BE2C (cell line): ENCODE results near the gene IFNGR2.

Experiments
- DNase-seq: peaks from one replicate; pipeline ENCODE4 v3.0.0-alpha.2; 2020
- H3K27me3 ChIP-seq: fragments of 250-450 bp; sonication (Bioruptor Pico); 2 replicates; pipeline ENCODE4 v1.5.1; 2020; ENCODE audit warnings: mild to moderate bottlenecking
- H3K36me3 ChIP-seq: fragments of 250-450 bp; sonication (Bioruptor Pico); 2 replicates; pipeline ENCODE4 v1.5.1; 2020; ENCODE audit warnings: mild to moderate bottlenecking
- H3K4me1 ChIP-seq: fragments of 250-450 bp; sonication (Bioruptor Pico); 2 replicates; pipeline ENCODE4 v1.5.1; 2020
- H3K4me3 ChIP-seq: 2 replicates; pipeline ENCODE4 v1.5.1; 2011; ENCODE audit warnings: low read depth, low read length
- H3K9me3 ChIP-seq: fragments of 250-450 bp; sonication (Bioruptor Pico); 2 replicates; pipeline ENCODE4 v1.5.1; 2020
- TF ChIP-seq, protein P1 (sequence below): IDR thresholded peaks from 2 replicates; pipeline ENCODE4 v1.5.1; 2012; ENCODE audit warnings: mild to moderate bottlenecking, low read depth, low read length

IFNGR2 gene

DNA sequence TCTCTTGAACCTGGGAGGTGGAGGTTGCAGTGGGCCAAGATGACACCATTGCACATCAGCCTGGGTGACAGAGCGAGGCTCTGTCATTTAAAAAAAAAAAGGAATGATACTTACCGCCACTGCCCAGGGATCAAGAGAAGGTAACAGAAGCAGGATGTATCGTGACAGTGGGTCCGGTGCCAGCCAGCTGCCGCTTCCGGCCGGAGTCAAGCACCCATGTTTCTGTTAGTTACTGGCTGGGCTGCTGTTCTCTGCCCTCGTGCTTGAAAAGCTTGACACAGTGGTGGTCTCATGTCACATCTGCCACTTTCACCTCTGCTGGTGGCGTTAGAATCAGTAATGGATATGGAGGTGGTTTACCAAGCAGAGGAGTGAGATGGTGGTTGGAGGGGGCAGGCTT is 21.0 kb downstream of the IFNGR2 start:
- Histone ChIP-seq H3K4me3 (no peak overlapping the region), H3K36me3 (peaks cover 4% of the 10 kb centered on the region), H3K4me1 (no peaks in the 10 kb centered on the region)

DNA sequence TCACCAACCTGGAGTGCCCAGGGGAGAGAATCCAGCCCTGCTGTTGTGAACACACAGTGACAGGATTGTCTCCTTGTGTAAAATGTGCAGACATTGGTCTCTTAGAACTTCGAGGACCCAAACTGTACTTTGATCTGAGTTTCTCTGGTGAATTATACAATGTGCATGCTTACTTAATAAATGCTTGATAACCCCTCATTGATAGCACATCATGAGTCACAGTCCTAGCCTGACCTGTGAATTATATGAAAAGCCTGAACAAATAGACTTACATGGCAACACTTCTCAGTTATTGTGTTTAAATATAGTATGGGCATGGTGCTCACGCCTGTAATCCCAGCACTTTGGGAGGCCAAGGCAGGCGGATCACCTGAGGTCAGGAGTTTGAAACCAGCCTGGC is 22.6 kb downstream of the IFNGR2 start:
- peaks cover 10% of the 10 kb centered on the region for H3K36me3 ChIP-seq
- TF ChIP-seq, protein P1, sequence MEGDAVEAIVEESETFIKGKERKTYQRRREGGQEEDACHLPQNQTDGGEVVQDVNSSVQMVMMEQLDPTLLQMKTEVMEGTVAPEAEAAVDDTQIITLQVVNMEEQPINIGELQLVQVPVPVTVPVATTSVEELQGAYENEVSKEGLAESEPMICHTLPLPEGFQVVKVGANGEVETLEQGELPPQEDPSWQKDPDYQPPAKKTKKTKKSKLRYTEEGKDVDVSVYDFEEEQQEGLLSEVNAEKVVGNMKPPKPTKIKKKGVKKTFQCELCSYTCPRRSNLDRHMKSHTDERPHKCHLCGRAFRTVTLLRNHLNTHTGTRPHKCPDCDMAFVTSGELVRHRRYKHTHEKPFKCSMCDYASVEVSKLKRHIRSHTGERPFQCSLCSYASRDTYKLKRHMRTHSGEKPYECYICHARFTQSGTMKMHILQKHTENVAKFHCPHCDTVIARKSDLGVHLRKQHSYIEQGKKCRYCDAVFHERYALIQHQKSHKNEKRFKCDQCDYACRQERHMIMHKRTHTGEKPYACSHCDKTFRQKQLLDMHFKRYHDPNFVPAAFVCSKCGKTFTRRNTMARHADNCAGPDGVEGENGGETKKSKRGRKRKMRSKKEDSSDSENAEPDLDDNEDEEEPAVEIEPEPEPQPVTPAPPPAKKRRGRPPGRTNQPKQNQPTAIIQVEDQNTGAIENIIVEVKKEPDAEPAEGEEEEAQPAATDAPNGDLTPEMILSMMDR: no peak
- H3K4me3 ChIP-seq: no peak overlapping the region
- no peaks in the 10 kb centered on the region for H3K9me3 ChIP-seq
- no peaks in the 10 kb centered on the region for H3K4me1 ChIP-seq
- H3K27me3 ChIP-seq: no peaks in the 10 kb centered on the region
- no peak for DNase-seq

More for the DNA sequence above, 21.0 kb downstream of the IFNGR2 start:
- TF ChIP-seq, protein P1: no peak
- Histone ChIP-seq H3K9me3 (no peaks in the 10 kb centered on the region), H3K27me3 (no peaks in the 10 kb centered on the region)
- no peak for DNase-seq

DNA sequence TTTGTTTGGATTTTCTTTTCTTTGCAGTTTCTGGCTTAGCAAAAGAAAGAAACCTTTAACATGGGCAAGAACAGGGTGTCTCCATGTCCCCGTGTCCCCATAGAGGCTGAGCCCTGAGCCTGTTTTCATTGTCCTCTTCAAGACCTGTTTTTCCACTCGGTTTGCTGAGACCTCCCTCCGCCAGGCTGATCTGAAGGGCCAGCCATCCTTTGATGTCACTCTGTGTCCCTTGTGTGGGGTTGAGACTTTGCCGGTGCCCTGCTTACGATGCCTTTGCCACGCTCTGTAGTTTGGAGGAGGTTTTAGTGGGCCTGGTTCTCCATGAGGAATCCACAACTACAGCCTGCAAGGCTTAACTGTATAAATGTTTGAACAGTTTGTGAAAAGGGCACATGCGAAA is 23.8 kb downstream of the IFNGR2 start:
- Histone ChIP-seq H3K36me3 (peaks cover 13% of the 10 kb centered on the region), H3K27me3 (no peaks in the 10 kb centered on the region), H3K4me3 (no peak overlapping the region), H3K4me1 (no peaks in the 10 kb centered on the region), H3K9me3 (no peaks in the 10 kb centered on the region)
- DNase-seq: no peak
- TF ChIP-seq, protein P1: no peak

DNA sequence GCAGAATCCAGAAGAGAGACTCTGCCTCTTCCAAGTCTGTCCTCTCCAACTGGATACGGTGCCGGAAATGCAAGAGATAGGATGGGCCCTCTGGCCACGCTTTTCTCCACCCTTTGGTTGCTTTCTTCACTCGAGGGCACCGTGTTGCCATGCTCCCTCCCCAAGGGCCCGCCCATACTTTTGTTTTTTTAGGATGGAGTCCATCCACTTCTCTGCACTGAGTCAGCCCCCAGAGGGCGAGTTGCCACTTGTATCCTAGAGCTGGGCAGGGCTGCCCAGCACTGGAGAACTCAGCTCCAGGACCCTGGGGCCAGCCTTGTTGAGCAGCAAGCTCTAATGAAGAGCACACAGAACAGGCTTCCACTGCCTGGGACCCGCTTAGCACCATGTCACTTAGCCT is 25.5 kb downstream of the IFNGR2 start:
- no peaks in the 10 kb centered on the region for H3K4me1 ChIP-seq
- no peaks in the 10 kb centered on the region for H3K27me3 ChIP-seq
- H3K36me3 ChIP-seq: peaks cover 25% of the 10 kb centered on the region
- DNase-seq: no peak
- no peaks in the 10 kb centered on the region for H3K9me3 ChIP-seq
- H3K4me3 ChIP-seq: no peak overlapping the region
- TF ChIP-seq, protein P1: no peak

DNA sequence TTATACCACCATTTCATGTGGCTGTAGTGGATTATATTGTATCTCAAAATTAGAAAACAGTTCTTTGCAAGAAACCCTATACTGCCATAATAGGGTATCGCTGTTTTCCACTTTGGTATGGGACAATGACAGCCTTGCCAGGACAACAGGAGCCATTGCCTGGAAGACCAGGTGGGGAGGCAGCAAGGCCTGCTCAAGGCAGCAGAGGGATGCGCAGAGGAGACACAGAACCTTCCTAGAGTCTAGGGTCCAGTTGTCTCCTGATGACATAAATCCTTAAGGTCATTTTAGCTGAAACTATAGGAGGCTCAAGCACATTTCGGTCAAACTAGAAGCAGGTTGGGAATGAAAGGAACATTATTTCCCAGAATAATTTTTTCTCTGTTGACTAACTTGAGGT is 27.6 kb downstream of the IFNGR2 start:
- TF ChIP-seq, protein P1: no peak
- Histone ChIP-seq H3K4me1 (no peaks in the 10 kb centered on the region), H3K9me3 (no peaks in the 10 kb centered on the region), H3K36me3 (peaks cover 37% of the 10 kb centered on the region), H3K27me3 (no peaks in the 10 kb centered on the region), H3K4me3 (no peak overlapping the region)
- no peak for DNase-seq

DNA sequence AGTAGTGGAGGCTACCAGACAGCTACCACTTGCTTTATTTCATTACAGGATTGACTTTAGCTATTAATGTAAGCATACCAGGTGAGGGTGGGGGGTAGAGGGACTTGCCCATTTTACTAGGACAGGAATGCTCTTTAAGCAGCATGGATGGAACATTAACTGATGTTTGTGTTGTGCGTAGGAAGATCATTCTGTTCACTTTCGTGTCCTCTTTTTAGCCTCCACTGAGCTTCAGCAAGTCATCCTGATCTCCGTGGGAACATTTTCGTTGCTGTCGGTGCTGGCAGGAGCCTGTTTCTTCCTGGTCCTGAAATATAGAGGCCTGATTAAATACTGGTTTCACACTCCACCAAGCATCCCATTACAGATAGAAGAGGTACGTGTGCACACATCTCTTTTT is 29.3 kb downstream of the IFNGR2 start:
- Histone ChIP-seq H3K4me3 (no peak overlapping the region), H3K4me1 (no peaks in the 10 kb centered on the region), H3K27me3 (no peaks in the 10 kb centered on the region), H3K36me3 (peaks cover 37% of the 10 kb centered on the region), H3K9me3 (no peaks in the 10 kb centered on the region)
- TF ChIP-seq, protein P1: no peak
- DNase-seq: no peak
